Astrocyte of the spinal cord (primary cell): ENCODE results near the gene RNF208.

Experiments
- DNase-seq: peaks from one replicate; pipeline ENCODE4 v3.0.0; 2011; ENCODE audit warnings: low read depth, low spot score
- H3K4me3 ChIP-seq: 2 replicates; pipeline ENCODE4 v1.5.1; 2011; ENCODE audit warnings: low read depth, mild to moderate bottlenecking, low read length, moderate library complexity
- in situ Hi-C: cut with HindIII; loops from 2 replicates; pipeline ENCODE4 v1.10.0; 2017; ENCODE audit warnings: low sequenced_read_pairs
- TF ChIP-seq, protein P1 (sequence below): IDR thresholded peaks from 2 replicates; pipeline ENCODE4 v1.5.1; 2012; ENCODE audit warnings: low read depth, mild to moderate bottlenecking, low read length, inconsistent platforms

The RNF208 gene

DNA sequence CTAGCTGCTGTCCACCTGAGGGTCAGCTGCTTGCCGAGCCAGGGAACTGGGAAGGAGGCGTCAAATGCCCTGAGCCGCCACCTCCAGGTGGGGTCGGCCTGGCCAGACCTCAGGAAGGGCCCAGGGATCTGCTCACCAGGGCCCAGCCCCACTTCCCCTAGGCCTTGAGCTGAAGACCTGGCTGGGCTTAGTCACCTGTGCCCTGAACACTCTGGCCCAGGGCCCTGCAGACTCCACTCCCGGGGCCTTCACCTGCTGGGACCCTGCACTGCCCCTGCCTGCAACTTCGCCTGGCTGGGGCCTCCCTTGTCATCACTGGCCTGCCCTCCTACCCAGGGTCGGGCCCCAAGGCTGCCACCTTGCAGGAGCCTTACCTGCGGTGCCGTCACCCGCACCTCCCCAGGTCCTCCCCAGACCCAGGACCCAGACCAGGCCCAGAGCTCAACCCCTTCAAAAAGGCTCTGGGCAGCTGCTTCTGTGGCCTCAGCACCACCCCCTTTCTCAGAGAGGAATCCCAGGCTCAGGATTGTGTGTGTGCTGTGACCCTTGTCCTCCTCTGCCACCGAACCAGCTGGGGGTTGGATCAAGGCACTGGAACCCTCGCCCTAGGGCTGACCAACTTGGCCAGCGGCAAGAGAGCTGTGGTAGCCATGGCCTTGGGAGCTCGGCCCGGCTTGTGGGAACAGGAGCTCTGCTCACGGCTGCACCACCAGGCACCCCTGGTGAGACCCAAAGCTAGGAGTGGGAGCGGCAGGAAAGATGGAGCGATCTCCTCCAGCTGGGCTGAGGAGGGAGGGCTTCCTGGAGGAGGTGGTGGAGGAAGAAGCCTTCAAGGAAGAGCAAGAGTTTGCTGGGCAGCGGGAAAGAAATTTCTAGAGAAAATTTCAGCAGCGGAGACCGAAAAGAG is 31.9 kb upstream of the RNF208 start:
- TF ChIP-seq, protein P1, sequence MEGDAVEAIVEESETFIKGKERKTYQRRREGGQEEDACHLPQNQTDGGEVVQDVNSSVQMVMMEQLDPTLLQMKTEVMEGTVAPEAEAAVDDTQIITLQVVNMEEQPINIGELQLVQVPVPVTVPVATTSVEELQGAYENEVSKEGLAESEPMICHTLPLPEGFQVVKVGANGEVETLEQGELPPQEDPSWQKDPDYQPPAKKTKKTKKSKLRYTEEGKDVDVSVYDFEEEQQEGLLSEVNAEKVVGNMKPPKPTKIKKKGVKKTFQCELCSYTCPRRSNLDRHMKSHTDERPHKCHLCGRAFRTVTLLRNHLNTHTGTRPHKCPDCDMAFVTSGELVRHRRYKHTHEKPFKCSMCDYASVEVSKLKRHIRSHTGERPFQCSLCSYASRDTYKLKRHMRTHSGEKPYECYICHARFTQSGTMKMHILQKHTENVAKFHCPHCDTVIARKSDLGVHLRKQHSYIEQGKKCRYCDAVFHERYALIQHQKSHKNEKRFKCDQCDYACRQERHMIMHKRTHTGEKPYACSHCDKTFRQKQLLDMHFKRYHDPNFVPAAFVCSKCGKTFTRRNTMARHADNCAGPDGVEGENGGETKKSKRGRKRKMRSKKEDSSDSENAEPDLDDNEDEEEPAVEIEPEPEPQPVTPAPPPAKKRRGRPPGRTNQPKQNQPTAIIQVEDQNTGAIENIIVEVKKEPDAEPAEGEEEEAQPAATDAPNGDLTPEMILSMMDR = no peak
- DNase-seq = no peak
- peak overlapping the region; percentile 76 for H3K4me3 ChIP-seq
- in situ Hi-C loops = no loop called here

DNA sequence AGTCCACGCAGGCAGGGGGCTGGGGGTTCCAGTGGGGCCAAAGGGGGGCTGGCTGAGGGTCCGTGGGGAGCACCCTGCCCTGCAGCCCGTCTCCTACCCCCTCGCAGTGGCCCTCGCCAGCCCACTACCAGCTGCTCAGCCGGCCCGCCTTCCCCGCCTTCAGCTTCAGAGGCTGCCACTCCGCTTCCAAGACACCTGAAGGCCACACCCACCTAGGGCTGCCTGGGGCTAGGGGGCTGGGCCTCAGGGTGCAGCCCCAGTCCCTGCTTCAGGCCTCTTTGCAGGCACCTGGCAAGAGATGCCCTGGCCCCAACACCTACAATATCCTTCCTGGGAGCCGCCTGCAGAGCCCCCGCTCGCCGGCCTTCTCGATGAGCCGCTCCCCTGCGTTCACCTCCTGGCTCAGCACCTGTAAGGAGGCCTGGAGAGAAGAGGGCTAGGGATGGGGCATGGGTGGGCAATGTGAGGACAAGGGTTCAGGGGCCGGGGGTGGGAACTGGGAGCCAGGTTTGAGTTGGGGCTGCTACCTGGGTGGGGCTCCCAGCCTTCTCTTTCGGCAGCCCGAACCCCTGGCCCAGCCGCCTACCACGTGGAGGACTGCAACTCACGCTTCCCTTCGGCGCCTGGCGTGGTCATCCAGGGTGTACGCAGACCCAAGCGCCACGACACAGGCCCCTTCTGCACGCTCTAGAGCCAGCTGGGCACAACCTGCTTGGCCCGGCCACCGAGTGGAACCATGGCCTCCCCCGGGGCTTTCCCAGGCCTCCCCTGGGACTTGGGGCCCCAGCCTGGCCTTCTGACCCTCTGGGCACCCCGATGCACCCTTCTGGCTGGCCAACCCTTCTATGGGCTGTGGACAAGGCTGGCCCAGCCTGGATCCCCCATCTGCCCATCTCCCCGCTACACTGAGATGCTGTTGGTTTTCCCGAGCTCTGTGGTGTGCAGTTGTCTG is 30.8 kb upstream of the RNF208 start:
- no peak for DNase-seq
- H3K4me3 ChIP-seq = no peak overlapping the region
- in situ Hi-C loops = no loop called here
- TF ChIP-seq, protein P1 = no peak

DNA sequence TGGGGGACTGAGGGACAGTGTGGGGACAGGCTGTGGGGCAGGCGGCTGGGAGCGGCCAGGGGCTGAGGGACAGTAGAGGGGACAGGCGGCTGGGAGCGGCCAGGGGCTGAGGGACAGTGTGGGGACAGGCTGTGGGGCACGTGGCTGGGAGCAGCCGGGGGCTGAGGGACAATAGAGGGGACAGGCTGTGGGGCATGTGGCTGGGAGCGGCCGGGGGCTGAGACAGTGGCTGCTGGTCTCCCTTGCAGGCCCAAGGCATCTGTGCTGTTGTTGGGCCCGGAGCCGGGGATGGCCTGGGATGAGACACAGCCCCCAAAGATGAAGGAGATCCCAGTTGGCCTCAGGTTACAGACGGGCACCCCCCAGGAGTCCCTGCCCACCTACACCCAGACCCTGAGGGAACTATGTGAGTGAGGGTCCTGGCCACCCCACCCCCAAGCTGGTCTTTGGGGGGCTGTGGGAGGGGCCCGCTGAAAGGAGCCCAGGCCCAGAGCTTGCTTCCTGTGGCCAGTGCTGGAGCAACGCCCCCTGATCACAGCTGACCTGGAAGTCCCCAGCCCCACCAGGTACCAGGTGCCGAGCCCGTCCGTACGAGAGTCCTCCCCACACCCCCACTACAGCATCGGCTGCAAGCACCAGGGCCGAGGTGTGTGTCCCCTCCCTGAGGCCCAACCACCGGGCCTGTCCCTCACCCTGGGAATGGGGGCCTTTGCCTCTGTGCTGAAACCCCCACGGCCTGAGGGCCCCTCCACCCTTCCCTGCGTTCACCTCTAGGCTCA is 29.6 kb upstream of the RNF208 start:
- TF ChIP-seq, protein P1 = no peak
- DNase-seq = no peak
- no peak overlapping the region for H3K4me3 ChIP-seq
- in situ Hi-C loops = no loop called here

DNA sequence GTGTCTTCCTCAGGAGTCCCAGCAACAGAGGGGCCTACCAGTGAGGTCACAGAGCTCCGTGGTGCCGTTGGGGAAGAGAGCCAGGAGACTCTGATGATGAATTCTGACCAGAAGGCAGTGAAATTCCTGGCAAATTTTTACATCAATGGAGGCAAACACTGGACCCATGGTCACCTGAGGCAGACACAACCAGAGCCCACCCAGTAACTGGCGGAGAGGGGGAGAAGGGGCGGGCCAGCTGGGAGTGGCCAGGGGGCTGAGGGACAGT is 29.1 kb upstream of the RNF208 start, which contains the start of gene STPG3:
Gene STPG3 (plus strand): TSS at position 93 of the 268 bp plus-strand sequence. CDS start 1 bp downstream, at position 94.
- in situ Hi-C loops = no loop called here
- TF ChIP-seq, protein P1 = no peak
- no peak for DNase-seq
- H3K4me3 ChIP-seq = no peak within 1 kb of the TSS

DNA sequence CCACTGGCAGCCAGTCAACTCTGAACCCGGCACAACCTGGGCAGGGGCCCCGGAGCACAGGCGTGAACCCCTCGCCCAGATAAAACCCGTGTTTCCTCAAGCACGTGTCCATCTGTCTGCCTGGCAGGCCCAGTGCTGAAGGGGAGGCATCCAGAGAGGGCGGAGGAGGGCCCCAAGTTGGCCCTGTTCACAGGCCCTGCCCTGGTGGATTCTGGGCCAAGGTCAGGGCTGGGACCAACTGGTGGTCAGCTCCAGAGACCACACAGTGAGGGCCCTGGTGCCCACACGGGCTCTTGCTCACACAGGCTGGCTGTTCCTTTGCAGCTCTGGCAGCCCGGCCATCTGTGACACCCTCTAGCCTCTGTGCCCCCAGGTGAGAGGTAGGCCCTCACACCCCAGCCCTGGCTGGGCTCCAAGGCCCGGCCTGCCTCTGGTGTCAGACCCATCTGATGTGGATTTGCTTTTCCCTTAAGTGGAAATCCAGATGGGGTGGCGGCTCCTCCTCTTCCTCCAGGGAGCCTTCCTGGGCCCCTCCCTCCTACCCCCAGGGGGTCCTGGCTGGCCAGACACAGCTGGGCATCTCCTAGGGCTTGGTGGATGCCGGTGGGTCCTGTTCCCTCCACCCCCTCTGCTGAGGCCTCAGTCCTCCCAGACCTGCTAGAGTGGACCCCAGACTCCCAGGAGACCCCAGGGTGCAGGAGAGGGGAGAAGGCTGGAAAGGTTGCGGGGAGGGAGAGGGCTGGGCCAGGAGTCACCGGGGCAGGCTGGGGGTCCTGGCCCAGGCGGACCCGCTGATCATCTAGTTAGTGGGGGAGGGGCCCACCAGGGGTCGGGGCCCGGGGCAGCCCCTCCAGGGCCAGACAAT is 28.5 kb upstream of the RNF208 start:
- TF ChIP-seq, protein P1 = no peak
- no peak overlapping the region for H3K4me3 ChIP-seq
- no peak for DNase-seq
- in situ Hi-C loops = no loop called here
